ENCODE measurements around the gene SYNDIG1.

Gene SYNDIG1

DNA sequence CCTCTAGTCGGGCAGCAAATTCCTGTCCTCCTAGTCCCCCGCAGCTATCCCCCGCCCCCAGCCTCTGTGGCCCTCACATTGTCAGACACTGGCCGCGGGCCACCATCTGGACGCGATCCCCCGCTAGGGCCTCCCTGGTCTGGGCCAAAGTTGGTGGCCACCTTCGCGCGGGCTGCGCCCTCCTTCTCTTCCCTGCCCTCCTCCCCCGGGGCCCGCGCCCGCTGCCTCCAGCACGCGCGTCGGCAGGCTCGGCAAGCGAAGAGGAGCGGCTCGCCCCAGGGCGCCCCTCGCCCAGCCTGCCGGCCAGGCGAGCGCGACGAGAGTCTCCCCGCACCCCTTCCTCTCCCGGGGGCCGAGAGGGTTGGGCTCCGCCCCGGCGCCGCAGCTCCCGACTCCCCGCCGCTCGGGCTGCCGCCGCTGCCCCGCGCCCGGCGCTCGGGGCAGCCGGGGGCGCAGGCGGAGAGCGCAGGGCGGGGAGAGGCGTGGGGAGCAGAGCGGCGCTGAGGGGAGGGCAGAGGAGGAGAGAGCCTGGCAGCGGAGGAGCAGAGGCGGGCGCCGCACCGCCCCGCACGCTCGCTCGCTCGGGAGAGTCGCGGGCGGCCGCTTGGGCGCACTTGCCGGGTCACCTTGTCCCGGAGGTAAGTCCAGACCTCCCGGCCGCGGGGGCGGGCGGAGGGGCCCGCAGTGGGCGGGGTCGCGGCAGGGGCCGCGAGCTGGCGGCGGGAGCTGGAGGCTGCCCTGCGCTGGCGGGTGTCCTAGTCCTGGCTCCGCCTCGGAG is at the start of gene SYNDIG1:
Gene SYNDIG1, plus strand, starts transcription at position 514 of the 778 bp plus-strand sequence. CDS start 73,469 bp downstream, outside the sequence.
- FAIRE-seq (peak; percentile 42), DNase-seq (ENCODE audit: low spot score) (peak; percentile 55)

- DNase-seq (ENCODE audit: low spot score): no peak
- FAIRE-seq: no peak
These were observed 49.6 kb upstream of the SYNDIG1 start for GRCh38 chr20:24419786-24420185.

DNA sequence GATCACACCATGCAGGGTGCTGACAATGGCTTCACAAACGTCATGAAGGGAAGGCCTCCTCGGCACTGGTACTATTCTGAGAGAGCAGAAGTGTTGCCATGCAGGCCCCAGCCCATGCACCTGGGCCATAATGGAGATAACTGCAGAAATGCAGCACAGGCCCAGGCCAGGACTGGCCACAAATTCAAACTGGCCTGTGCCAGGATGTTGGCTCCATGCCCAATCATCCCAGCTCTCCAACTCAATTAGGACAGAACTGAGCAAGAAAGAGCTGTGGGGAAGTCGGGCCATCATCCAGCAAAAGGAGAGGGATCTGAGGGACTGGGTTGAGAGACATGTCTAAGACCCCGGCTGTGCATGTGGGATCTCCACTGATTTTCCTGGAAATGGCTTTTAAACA is 48.9 kb upstream of the SYNDIG1 start:
- no peak for FAIRE-seq
- no peak for DNase-seq (ENCODE audit: low spot score)

DNA sequence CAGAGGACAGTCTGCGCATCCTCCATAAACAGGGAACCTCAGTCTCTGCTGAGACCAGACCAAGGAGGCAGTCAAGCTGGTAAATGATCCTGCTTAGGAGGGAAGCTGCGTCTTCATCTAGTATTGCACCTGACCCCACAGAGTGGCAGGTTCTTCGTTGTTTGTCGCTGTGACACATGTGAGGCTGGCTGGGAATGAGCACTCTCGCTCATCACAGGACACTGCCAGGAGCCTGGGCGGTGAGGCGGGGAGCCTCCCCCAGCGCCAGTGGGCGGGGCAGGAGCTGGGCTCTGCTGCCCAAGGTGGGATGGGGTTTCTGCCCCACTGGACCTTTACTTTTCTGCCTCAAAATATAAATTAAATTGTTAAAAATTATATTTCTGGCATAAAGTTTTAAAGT is 48.4 kb upstream of the SYNDIG1 start:
- FAIRE-seq: no peak

DNA sequence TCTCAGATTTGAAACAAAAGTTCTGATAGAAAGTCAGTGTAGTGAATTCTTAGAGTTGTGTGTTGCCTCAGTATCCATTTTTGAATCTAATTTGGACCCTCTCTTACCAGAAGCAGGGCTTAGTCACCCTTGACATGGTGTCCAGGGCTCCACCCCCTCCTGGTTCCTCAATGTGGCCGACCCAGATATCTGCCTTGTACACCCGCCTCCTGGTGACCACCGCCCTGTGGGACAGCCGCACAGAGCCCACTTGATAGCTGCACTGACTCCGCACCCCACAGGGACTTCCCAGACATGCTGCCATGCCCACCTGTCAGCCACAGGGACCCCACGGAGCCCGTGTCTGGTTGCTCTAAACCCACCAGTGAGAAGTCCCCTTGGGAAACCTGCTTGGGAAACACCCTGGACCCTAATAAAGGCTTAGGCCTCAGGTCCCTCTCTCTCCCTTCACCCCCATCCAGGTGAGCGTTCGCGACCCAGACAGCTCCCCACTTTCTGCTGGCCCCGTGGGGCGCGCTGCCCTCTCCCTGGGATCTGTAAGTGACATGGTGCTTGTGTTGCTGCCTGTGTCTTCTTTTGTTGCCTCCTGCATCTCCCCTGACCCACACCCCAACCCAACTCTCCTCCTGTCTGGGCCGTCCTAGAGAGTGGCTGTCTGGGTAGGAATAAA is 47.2 kb upstream of the SYNDIG1 start:
- FAIRE-seq (no peak), DNase-seq (ENCODE audit: low spot score) (no peak)

More for the DNA sequence above, 48.4 kb upstream of the SYNDIG1 start:
- no peak for DNase-seq (ENCODE audit: low spot score)

GRCh38 chr20:24423390-24424313 is 45.8 kb upstream of the SYNDIG1 start:
- FAIRE-seq (no peak), DNase-seq (ENCODE audit: low spot score) (no peak)

DNA sequence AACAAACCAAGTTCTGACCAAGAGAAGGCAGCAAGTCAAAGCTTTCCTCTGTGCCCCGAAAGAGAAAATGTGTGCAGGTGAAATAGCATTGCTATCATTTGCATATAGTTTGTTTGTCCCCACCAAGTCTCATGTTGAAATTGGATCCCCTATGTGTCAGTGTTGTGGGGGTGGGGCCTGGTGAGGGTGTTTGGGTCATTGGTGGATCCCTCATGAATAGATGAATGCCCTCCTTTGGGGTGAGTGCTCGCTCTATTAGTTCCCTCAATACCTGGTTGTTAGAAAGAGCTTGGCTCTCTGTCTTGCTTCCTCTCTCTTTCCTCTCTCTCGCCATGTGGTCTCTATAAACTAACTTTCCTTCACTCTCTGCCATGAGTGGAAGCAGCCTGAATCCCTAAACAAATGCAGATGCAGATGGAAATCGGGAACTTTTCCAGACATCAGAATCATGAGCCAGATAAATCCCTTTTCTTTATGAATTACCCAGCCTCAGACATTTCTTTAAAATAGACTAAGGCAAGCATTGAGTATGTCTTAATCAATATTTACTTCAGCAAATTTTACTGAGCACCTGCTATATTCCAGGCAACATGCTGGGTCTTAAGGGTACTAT is 43.8 kb upstream of the SYNDIG1 start:
- FAIRE-seq: no peak
- DNase-seq (ENCODE audit: low spot score): no peak

DNA sequence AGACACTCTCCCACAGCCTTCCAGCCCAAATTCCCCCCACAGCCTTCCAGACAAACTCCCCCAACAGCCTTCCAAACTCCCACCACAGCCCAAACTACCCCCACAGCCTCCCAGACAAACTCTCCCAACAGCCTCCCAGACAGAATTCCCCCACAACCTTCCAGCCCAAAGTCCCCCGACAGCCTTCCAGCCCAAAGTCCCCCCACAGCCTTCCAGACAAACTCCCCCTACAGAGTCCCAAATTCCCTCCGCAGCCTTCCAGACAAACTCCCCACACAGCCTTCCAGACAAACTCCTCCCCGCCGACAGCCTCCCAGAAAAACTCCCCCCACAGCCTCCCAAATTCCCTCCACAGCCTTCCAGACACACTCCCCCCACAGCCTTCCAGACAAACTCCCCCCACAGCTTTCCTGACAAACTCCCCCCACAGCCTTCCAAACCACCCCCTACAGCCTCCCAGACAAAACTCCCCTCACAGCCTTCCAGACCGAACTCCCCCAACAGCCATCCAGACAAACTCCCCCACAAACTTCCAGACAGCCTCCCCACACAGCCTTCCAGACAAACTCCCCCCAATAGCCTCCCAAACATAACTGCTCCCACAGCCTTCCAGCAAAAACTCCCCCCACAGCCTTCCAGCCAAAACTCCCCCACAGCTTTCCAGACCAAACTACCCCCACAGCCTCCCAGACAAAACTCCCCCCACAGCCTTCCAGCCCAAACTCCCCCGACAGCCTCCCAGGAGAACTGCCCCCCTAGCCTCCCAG is 38.0 kb upstream of the SYNDIG1 start:
- DNase-seq (ENCODE audit: low spot score): peak; percentile 19
- FAIRE-seq: no peak

GRCh38 chr20:24432046-24432442 is 37.4 kb upstream of the SYNDIG1 start:
- DNase-seq (ENCODE audit: low spot score) (peak; percentile 15), FAIRE-seq (no peak)

- no peak for DNase-seq (ENCODE audit: low spot score)
- FAIRE-seq: no peak
These were observed 33.3 kb upstream of the SYNDIG1 start for GRCh38 chr20:24436160-24436559.

- DNase-seq (ENCODE audit: low spot score) (no peak), FAIRE-seq (no peak)
These were observed 32.0 kb upstream of the SYNDIG1 start for GRCh38 chr20:24437196-24438082.

DNA sequence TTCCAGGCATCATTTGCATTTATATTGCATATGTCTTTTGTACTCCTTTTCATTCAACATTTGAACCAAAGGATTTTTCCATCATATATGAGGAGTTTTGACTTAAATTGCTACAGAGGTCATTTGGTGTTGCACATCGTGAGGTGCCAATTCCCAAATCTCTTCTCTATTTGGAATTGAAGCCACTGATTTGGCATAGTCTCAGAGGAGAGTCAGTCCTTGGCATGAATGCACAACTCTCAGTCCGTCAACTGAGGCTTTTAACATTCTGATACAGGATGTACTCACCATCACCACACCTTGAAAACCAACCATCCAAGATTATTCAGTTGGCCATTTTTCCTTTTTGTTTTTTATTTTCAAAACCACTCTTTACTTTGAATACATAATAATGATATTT is 31.1 kb upstream of the SYNDIG1 start:
- no peak for FAIRE-seq

DNA sequence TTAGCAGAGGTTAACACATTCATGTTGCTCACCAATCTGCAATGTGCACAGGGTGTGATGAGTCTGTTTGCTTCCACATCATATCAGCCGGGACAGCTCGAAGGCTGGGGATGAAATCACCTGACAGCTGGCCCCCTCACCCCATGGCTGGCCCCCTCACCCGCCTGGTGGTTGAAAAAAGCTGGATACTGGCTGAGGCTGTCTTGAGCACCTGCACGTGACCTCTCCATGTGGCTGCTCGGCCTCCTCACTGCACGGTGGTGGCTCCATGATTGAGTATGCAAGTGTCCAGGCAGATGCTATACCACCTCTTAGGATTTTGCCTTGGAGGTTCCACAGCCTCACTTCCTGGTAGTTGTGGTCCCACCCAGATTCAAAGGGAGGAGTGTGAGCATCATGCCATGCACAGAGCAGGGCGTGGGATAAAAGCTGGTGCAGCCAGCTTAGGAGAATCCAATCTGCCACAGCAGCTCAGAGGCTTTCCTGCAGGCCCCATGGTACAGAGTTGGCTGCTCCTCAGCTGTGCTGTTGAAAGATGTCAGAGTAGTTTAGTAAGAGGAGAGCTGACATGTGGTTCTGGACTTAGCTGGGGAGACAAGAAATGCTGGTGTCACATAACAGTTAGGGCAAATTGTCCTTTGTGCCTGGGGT is 29.6 kb upstream of the SYNDIG1 start:
- DNase-seq (ENCODE audit: low spot score) (no peak), FAIRE-seq (no peak)

More for the DNA sequence above, 31.1 kb upstream of the SYNDIG1 start:
- DNase-seq (ENCODE audit: low spot score): no peak

- DNase-seq (ENCODE audit: low spot score): no peak
- FAIRE-seq: no peak
These were observed 27.8 kb upstream of the SYNDIG1 start for GRCh38 chr20:24441661-24442060.

- FAIRE-seq: no peak
- no peak for DNase-seq (ENCODE audit: low spot score)
These were observed 26.5 kb upstream of the SYNDIG1 start for GRCh38 chr20:24442909-24443308.

DNA sequence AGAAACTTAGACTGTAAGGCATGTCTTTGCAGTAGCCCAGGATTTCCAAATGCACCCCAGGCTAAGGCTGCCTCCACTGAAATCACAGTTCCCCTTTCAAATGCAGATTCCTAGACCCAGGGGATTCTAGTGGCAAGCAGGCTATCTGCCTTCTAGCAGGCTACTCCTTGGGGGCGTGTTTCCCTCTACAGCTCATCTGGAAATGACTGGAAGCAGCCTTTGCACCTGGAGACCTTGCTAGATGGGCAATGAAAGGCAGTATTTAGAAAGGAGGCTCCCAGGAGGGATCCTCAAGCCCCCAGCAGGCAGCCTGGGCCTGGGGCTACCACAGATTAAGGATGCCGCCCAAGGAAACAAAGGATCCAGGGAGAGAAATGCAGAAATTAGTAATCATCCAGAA is 26.0 kb upstream of the SYNDIG1 start:
- no peak for DNase-seq (ENCODE audit: low spot score)
- no peak for FAIRE-seq

DNA sequence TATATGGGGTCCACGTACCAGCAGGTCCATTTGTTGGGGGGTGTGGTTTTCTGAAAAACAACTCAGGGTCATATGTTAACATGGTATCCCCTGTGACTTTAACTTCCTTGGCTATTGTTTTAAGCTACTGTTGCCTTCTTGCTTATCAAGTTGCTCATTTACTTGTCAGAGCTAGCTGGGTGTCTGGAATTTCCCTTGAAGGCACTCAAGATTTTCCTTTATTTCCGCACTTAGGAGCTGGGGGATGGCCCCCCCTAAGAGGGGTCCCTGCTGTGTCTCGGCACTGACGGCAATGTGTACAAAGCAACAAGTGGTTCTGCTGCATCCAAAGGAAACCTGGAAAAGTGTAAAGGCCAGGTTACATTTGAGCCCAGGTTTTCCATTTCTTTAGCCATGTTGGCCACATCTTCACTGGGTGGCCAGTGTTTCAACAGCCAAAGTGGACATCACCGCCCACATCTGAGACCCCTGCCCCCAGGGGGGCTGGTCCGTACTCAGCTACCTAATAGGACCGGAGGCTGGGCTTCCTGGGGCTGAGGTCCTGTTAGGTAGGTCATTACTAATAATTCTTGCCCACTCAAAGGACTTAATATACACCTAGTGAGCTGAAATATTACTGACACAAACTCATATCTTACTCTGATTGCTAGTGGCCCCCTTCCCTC is 24.8 kb upstream of the SYNDIG1 start:
- DNase-seq (ENCODE audit: low spot score) (no peak), FAIRE-seq (no peak)

DNA sequence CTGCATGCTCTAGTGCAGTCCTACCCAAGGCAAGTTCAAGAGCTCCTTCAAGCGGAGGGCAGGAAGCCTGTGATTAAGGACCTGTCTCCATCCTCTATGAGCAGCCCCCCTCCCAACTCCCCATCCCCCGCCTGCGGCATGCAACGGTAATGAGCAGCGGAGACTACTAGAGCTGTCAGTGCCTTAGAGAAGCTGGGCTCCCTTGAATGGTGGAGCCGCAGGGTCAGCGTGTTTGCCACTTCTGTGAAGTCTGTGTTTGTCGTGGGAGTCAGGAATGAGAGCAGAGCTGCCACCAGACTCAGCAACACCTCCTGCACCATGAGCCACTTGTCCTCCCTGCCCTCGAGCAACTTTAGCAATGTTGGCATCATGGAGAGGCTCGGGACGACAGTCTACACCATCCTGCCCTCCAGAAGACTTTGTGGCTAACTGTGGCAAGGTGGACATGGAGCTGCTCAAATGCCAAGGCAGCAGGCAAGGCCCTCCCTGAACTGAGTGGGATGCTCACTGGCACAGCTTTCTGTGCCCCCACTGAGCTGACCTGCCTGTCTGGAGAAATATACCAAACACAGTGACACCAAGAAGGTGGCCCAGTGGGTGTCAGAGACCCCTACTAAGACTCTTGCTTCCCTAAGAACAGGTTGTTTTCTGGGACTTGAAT is 23.8 kb upstream of the SYNDIG1 start:
- FAIRE-seq (no peak), DNase-seq (ENCODE audit: low spot score) (no peak)
